ENCODE results near the gene RBM12.

Gene RBM12

GRCh38 chr20:35625584-35626385 is 38.9 kb downstream of the RBM12 start:
- no peak for TF ChIP-seq TAF1 (IDR thresholded peaks at IDR 0.05; ENCODE audit: borderline replicate concordance, insufficient read depth, low read length)
- TF ChIP-seq, protein P1, sequence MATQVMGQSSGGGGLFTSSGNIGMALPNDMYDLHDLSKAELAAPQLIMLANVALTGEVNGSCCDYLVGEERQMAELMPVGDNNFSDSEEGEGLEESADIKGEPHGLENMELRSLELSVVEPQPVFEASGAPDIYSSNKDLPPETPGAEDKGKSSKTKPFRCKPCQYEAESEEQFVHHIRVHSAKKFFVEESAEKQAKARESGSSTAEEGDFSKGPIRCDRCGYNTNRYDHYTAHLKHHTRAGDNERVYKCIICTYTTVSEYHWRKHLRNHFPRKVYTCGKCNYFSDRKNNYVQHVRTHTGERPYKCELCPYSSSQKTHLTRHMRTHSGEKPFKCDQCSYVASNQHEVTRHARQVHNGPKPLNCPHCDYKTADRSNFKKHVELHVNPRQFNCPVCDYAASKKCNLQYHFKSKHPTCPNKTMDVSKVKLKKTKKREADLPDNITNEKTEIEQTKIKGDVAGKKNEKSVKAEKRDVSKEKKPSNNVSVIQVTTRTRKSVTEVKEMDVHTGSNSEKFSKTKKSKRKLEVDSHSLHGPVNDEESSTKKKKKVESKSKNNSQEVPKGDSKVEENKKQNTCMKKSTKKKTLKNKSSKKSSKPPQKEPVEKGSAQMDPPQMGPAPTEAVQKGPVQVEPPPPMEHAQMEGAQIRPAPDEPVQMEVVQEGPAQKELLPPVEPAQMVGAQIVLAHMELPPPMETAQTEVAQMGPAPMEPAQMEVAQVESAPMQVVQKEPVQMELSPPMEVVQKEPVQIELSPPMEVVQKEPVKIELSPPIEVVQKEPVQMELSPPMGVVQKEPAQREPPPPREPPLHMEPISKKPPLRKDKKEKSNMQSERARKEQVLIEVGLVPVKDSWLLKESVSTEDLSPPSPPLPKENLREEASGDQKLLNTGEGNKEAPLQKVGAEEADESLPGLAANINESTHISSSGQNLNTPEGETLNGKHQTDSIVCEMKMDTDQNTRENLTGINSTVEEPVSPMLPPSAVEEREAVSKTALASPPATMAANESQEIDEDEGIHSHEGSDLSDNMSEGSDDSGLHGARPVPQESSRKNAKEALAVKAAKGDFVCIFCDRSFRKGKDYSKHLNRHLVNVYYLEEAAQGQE (IDR thresholded peaks at IDR 0.05; ENCODE audit: insufficient read depth in 1 of 2, low read depth in 2 of 2, low read length in 2 of 2), result no peak
- TF ChIP-seq FOXP2 (optimal IDR thresholded peaks at IDR 0.05; ENCODE audit: borderline replicate concordance, extremely low read depth, extremely low read length, insufficient read depth), result no peak
- TF ChIP-seq POLR2AphosphoS5 (IDR thresholded peaks at IDR 0.05; ENCODE audit: low read depth, low read length), result no peak
- no peak for TF ChIP-seq SIN3A (IDR thresholded peaks at IDR 0.05; ENCODE audit: borderline replicate concordance, insufficient read depth, low read length)

- TF ChIP-seq POLR2AphosphoS5 (IDR thresholded peaks at IDR 0.05; ENCODE audit: low read depth, low read length) (no peak), TAF1 (IDR thresholded peaks at IDR 0.05; ENCODE audit: borderline replicate concordance, insufficient read depth, low read length) (no peak), FOXP2 (optimal IDR thresholded peaks at IDR 0.05; ENCODE audit: borderline replicate concordance, extremely low read depth, extremely low read length, insufficient read depth) (no peak), SIN3A (IDR thresholded peaks at IDR 0.05; ENCODE audit: borderline replicate concordance, insufficient read depth, low read length) (no peak)
- TF ChIP-seq, protein P1 (IDR thresholded peaks at IDR 0.05; ENCODE audit: insufficient read depth in 1 of 2, low read depth in 2 of 2, low read length in 2 of 2), result no peak
These were observed 43.1 kb downstream of the RBM12 start for GRCh38 chr20:35621560-35621946.

DNA sequence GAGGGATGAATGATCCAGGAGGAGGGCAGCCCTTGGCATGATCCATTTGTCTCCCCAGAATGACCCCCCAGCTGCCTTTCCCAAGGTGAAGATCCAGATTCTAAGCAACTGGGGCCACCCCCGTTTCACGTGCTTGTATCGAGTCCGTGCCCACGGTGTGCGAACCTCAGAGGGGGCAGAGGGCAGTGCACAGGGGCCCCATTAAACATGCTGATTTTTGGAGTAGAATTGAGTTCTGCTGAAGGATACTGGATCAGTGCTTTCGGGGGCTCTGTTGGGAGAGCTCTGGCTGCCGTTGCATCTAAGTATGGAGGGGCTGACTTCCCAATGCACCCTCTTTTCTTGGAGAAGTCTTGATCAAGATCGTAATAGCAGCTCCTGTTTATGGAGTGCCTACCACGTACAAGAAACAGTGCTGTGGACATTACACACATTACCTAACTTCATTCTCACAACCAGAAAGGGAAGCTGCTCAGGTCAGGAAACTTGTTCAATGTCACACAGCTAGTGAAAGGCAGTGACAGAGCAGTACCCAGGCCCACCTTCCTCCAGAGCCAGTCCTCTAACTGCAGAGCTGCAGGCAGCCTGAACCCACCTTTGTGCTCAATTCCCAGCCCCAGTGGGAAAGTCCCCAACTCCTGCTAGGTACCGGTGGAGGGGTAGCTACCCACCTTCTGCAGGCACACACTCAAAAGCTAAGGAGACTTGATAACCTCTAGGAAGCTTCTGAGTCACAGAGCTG is 43.7 kb downstream of the RBM12 start:
- TF ChIP-seq FOXP2 (optimal IDR thresholded peaks at IDR 0.05; ENCODE audit: borderline replicate concordance, extremely low read depth, extremely low read length, insufficient read depth), result no peak
- no peak for TF ChIP-seq TAF1 (IDR thresholded peaks at IDR 0.05; ENCODE audit: borderline replicate concordance, insufficient read depth, low read length)
- no peak for TF ChIP-seq POLR2AphosphoS5 (IDR thresholded peaks at IDR 0.05; ENCODE audit: low read depth, low read length)
- TF ChIP-seq, protein P1 (IDR thresholded peaks at IDR 0.05; ENCODE audit: insufficient read depth in 1 of 2, low read depth in 2 of 2, low read length in 2 of 2), result no peak
- no peak for TF ChIP-seq SIN3A (IDR thresholded peaks at IDR 0.05; ENCODE audit: borderline replicate concordance, insufficient read depth, low read length)

- peak; percentile 77 for TF ChIP-seq POLR2AphosphoS5 (IDR thresholded peaks at IDR 0.05; ENCODE audit: low read depth, low read length)
- no peak for TF ChIP-seq FOXP2 (optimal IDR thresholded peaks at IDR 0.05; ENCODE audit: borderline replicate concordance, extremely low read depth, extremely low read length, insufficient read depth)
- TF ChIP-seq SIN3A (IDR thresholded peaks at IDR 0.05; ENCODE audit: borderline replicate concordance, insufficient read depth, low read length), result 0 out of 2 replicates have a peak, but pooled peaks have one; percentile 32
- TF ChIP-seq TAF1 (IDR thresholded peaks at IDR 0.05; ENCODE audit: borderline replicate concordance, insufficient read depth, low read length), result peak; percentile 55; the same call in 1 of the 2 replicates
- TF ChIP-seq, protein P1 (IDR thresholded peaks at IDR 0.05; ENCODE audit: insufficient read depth in 1 of 2, low read depth in 2 of 2, low read length in 2 of 2), result no peak
These were observed 45.3 kb downstream of the RBM12 start for GRCh38 chr20:35619196-35620095.

All from PFSK-1 (cell line).